IMR-90 (cell line): ENCODE data around the gene CCDC138.

Experiments used
- BHLHE40 ChIP-seq: fragments of 150-350 bp; IDR thresholded peaks from 2 replicates; pipeline ENCODE4 v1.6.1; 2016; ENCODE audit warnings: mild to moderate bottlenecking, low read depth, low read length
- CHD1 ChIP-seq: IDR thresholded peaks from 2 replicates; pipeline ENCODE4 v1.6.1; 2012; ENCODE audit warnings: low read depth, low read length, improper control_type of control experiment
- MAFK ChIP-seq: IDR thresholded peaks from 2 replicates; pipeline ENCODE4 v1.6.1; 2012; ENCODE audit warnings: low read depth, low read length, improper control_type of control experiment
- MXI1 ChIP-seq: IDR thresholded peaks from 2 replicates; pipeline ENCODE4 v1.6.1; 2012; ENCODE audit warnings: low read depth, mild to moderate bottlenecking, low read length, moderate library complexity, borderline replicate concordance
- NFE2L2 ChIP-seq: fragments of 150-350 bp; IDR thresholded peaks from 2 replicates; pipeline ENCODE4 v1.6.1; 2016; ENCODE audit warnings: low read depth, mild to moderate bottlenecking, low read length
- POLR2A ChIP-seq: IDR thresholded peaks from 2 replicates; pipeline ENCODE4 v1.6.1; 2012; ENCODE audit warnings: mild to moderate bottlenecking, low read depth, low read length
- RAD21 ChIP-seq: IDR thresholded peaks from 2 replicates; pipeline ENCODE4 v1.6.1; 2012; ENCODE audit warnings: low read length, improper control_type of control experiment
- RFX5 ChIP-seq: IDR thresholded peaks from 2 replicates; pipeline ENCODE4 v1.8.0; 2012; ENCODE audit warnings: low read depth, mild to moderate bottlenecking, low read length, moderate library complexity
- TF ChIP-seq, protein P1 (sequence below): conservative IDR thresholded peaks from 2 replicates; pipeline ENCODE4 v1.5.1; 2012; ENCODE audit warnings: mild to moderate bottlenecking, low read depth, low read length, improper control_type of control experiment
- TF ChIP-seq, protein P2 (sequence below): fragments of 150-350 bp; IDR thresholded peaks from 2 replicates; pipeline ENCODE4 v1.6.1; 2016; ENCODE audit warnings: low read depth, mild to moderate bottlenecking, low read length, moderate library complexity, borderline replicate concordance

DNA sequence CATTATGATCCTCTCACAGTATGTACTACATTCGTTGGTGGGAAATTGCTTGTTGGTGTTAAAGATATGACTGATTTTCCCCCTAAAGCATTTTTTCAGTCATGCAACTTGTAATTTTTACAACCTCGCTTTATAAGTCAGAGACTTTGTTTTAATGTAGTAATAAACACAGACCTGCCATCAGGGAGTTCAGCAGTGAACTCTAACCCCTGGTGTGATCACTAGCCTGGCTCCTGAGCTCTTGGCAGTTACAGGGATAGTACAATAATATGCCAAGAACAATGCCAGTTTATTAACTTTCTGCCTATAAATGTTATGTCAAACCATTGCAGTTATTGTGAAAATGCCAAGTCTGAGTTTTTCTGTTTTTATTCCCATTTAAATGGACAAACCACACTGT, 108.6 kb downstream of the CCDC138 start:
- TF ChIP-seq, protein P1, sequence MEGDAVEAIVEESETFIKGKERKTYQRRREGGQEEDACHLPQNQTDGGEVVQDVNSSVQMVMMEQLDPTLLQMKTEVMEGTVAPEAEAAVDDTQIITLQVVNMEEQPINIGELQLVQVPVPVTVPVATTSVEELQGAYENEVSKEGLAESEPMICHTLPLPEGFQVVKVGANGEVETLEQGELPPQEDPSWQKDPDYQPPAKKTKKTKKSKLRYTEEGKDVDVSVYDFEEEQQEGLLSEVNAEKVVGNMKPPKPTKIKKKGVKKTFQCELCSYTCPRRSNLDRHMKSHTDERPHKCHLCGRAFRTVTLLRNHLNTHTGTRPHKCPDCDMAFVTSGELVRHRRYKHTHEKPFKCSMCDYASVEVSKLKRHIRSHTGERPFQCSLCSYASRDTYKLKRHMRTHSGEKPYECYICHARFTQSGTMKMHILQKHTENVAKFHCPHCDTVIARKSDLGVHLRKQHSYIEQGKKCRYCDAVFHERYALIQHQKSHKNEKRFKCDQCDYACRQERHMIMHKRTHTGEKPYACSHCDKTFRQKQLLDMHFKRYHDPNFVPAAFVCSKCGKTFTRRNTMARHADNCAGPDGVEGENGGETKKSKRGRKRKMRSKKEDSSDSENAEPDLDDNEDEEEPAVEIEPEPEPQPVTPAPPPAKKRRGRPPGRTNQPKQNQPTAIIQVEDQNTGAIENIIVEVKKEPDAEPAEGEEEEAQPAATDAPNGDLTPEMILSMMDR: no peak
- no peak for TF ChIP-seq CHD1
- no peak for TF ChIP-seq POLR2A
- no peak for TF ChIP-seq MAFK
- no peak for TF ChIP-seq NFE2L2
- no peak for TF ChIP-seq RAD21
- no peak for TF ChIP-seq BHLHE40
- no peak for TF ChIP-seq RFX5
- no peak for TF ChIP-seq MXI1
- TF ChIP-seq, protein P2, sequence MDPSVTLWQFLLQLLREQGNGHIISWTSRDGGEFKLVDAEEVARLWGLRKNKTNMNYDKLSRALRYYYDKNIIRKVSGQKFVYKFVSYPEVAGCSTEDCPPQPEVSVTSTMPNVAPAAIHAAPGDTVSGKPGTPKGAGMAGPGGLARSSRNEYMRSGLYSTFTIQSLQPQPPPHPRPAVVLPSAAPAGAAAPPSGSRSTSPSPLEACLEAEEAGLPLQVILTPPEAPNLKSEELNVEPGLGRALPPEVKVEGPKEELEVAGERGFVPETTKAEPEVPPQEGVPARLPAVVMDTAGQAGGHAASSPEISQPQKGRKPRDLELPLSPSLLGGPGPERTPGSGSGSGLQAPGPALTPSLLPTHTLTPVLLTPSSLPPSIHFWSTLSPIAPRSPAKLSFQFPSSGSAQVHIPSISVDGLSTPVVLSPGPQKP: no peak
